Body of pancreas (tissue), 4 donors: ENCODE data around the gene LRRC8A. TPM values are rescaled to one million over a fixed set of nuclear protein-coding genes. Genes with fewer than 3 reads are reported as not detected.
A peak's percentile ranks its signal among the peaks of the same experiment; 100 is the strongest.
"Not testable (repeated sequence)": the region's sequence is repeated elsewhere in the genome, so short reads cannot be mapped to it uniquely, and the experiment has no call there.

ENCODE experiments used
- ATAC-seq: fragments of 150-250 bp; one replicate; pipeline ENCODE4 v1.9.1; 2016
- DNase-seq, 4 donors: peaks; one replicate each; pipeline ENCODE4 v3.0.0-alpha.2; 2019
- H3K27ac ChIP-seq, 4 donors: fragments of 200-600 bp; sonication (generic); 1 replicate in 3 of 4; 2 replicates in 1 of 4; pipeline versions ENCODE4 v1.5.1 to v1.6.1; 2016 to 2019; ENCODE audit warnings: mild to moderate bottlenecking in 1 of 4, mixed read lengths in 1 of 4, moderate library complexity in 1 of 4
- H3K27me3 ChIP-seq, 2 donors: fragments of 200-600 bp; sonication (generic); one replicate each; pipeline ENCODE4 v1.6.0; 2016; ENCODE audit warnings: mild to moderate bottlenecking in 1 of 2
- H3K36me3 ChIP-seq, 2 donors: fragments of 200-600 bp; sonication (generic); replicated peaks in 1 of 2; 2 replicates each; pipeline ENCODE4 v1.5.1; 2016; ENCODE audit warnings: low read depth in 2 of 2; ENCODE audit not compliant: insufficient read depth in 1 of 2
- H3K4me1 ChIP-seq: fragments of 200-600 bp; sonication (generic); one replicate; pipeline ENCODE4 v1.6.0; 2016
- H3K4me3 ChIP-seq, 2 donors: fragments of 200-600 bp; sonication (generic); 1 replicate in 1 of 2; 2 replicates in 1 of 2; pipeline ENCODE4 v1.5.1; 2016 to 2019
- H3K9me3 ChIP-seq, 3 donors: fragments of 200-600 bp; sonication (generic); 1 replicate in 2 of 3; 2 replicates in 1 of 3; pipeline ENCODE4 v1.5.1; 2016
- CTCF ChIP-seq, 7 experiments: fragments of 450-650 bp in 4 of 7; fragments of 200-600 bp in 3 of 7; sonication (generic) in 3 of 7; IDR thresholded peaks; one replicate each; pipeline ENCODE4 v1.5.1; 2016 to 2019; ENCODE audit warnings: antibody characterized with exemption in 7 of 7
- POLR2A ChIP-seq, 3 donors: fragments of 450-650 bp; IDR thresholded peaks; one replicate each; pipeline ENCODE4 v1.6.1; 2016; ENCODE audit warnings: antibody characterized with exemption in 3 of 3, mild to moderate bottlenecking in 2 of 3
- WGBS, 2 donors: methylation state at CpG; one replicate each; pipeline ENCODE4 v1.1.5; 2017; 5-methylcytosine and 5-hydroxymethylcytosine counted together
- intact Hi-C: fragments of 100-400 bp; cut with DNase I; formaldehyde crosslinking; loops from one replicate; pipeline ENCODE4 v1.15.1; 2023
- total RNA-seq, 2 donors: library from RNA; depleted of rRNA; stranded (reverse); fragments of >200 nt; gene quantifications; one replicate each; pipeline ENCODE4 v1.1.0, GENCODE V29; 2016

LRRC8A gene
- total RNA-seq, 2 donors from 2014 or later, result 21.0 to 23.7 TPM

GRCh38 chr9:128838338-128838737 lies 43.6 kb upstream of the LRRC8A start:
- Histone ChIP-seq H3K27me3 (no peaks in the 10 kb centered on the region), H3K36me3 (no peaks in the 10 kb centered on the region), H3K9me3 (no peaks in the 10 kb centered on the region), H3K4me1 (no peaks in the 10 kb centered on the region), H3K27ac (no peak overlapping the region), H3K4me3 (no peak overlapping the region)
- WGBS, 2 donors, result 76% methylated on average over 3 of the region's 3 CpGs; no CpG with 5 or more reads in 1 of the 2 donors
- no peak for TF ChIP-seq CTCF (IDR thresholded peaks at IDR 0.05)
- no peak for TF ChIP-seq POLR2A (IDR thresholded peaks at IDR 0.05)
- no peak for ATAC-seq
- intact Hi-C loops, result no loop called here
- DNase-seq, result no peak

GRCh38 chr9:128840524-128840923 lies 41.4 kb upstream of the LRRC8A start:
- Histone ChIP-seq H3K4me1 (peaks cover 3% of the 10 kb centered on the region), H3K36me3 (no peaks in the 10 kb centered on the region), H3K27ac (no peak overlapping the region), H3K27me3 (no peaks in the 10 kb centered on the region), H3K4me3 (no peak overlapping the region), H3K9me3 (no peaks in the 10 kb centered on the region)
- DNase-seq (no peak), ATAC-seq (no peak)
- TF ChIP-seq POLR2A (IDR thresholded peaks at IDR 0.05), result no peak
- no peak for TF ChIP-seq CTCF (IDR thresholded peaks at IDR 0.05)
- 89 to 100% methylated on average over 1 of the region's 1 CpG for WGBS, 2 donors
- intact Hi-C loops, result no loop called here

GRCh38 chr9:128841694-128842492 lies 40.0 kb upstream of the LRRC8A start:
- 84 to 85% methylated on average over 12 of the region's 12 CpGs for WGBS, 2 donors
- no peak for ATAC-seq
- no peak overlapping the region for H3K27ac ChIP-seq
- H3K27me3 ChIP-seq, result no peaks in the 10 kb centered on the region
- peaks cover 12% of the 10 kb centered on the region for H3K4me1 ChIP-seq
- intact Hi-C loops, result no loop called here
- H3K9me3 ChIP-seq, result no peaks in the 10 kb centered on the region
- H3K36me3 ChIP-seq, result no peaks in the 10 kb centered on the region
- TF ChIP-seq CTCF (IDR thresholded peaks at IDR 0.05), result no peak
- no peak for TF ChIP-seq POLR2A (IDR thresholded peaks at IDR 0.05)
- DNase-seq, result no peak
- H3K4me3 ChIP-seq, result no peak overlapping the region

GRCh38 chr9:128843171-128843570 lies 38.8 kb upstream of the LRRC8A start:
- H3K36me3 ChIP-seq, DNase-seq, ATAC-seq, H3K27me3 ChIP-seq, intact Hi-C loops, H3K4me3 ChIP-seq, H3K27ac ChIP-seq, H3K9me3 ChIP-seq: not testable (repeated sequence)
- peaks cover 12% of the 10 kb centered on the region for H3K4me1 ChIP-seq
- WGBS, 2 donors, result 94 to 98% methylated on average over 7 of the region's 7 CpGs

- Histone ChIP-seq H3K4me1 (peaks cover 12% of the 10 kb centered on the region), H3K27ac (no peak overlapping the region), H3K36me3 (no peaks in the 10 kb centered on the region), H3K27me3 (no peaks in the 10 kb centered on the region), H3K4me3 (no peak overlapping the region), H3K9me3 (no peaks in the 10 kb centered on the region)
- WGBS, 2 donors, result 65 to 67% methylated on average over 8 to 13 of the region's 13 CpGs
- intact Hi-C loops, result loop anchor here (5.0 kb wide), 1 partner anchor 82 kb away; no protein-coding TSS in a partner anchor
- ATAC-seq (peak; percentile 35), DNase-seq (no peak)
- TF ChIP-seq POLR2A (IDR thresholded peaks at IDR 0.05) (no peak), CTCF (IDR thresholded peaks at IDR 0.05) (no peak)
These were observed 36.6 kb upstream of the LRRC8A start for GRCh38 chr9:128845186-128845931.
